ENCODE data around the gene RFX1. TPM values are rescaled to one million over a fixed set of nuclear protein-coding genes. Genes with fewer than 3 reads are reported as not detected.

RFX1 gene
- total and polyA plus RNA-seq, 2 of the 13 experiments (the other 11 are each of a cell fraction or from before 2014, with no cell fraction given): 1.1 to 1.3 TPM

DNA sequence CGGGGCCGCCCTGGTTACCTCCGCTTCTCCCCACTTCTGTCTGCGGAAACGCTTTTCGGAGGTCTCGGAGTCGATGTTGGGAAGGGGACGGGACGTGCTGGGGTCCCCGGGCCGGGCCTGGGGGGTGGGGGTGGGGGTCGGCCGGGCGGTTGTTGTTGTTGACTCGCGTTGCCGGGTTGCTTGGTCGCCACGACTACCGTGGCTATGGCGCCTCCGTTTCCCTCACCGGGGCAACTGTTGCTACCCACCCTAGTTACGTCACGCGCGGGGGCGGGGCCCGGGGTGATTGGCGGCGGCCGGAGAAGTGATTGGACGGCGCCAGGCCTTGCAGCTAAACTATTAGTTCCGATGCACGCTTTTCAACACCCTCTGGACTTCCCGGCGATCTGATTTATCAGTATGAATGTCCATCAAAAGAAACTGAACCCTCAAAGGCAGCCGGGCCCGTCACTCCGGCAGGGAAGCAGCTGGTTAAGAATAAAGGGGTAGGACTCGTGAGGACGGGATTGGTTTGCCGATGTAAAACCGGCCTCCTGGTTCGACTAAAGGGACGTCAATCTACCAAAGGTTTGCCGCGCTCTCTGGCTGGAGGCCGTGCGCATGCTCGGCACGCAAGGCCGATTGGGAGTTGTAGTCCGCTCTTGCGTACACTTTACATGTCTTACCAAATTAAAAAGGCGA is at the start of gene RFX1 (continued):
- TF ChIP-seq, protein P1, sequence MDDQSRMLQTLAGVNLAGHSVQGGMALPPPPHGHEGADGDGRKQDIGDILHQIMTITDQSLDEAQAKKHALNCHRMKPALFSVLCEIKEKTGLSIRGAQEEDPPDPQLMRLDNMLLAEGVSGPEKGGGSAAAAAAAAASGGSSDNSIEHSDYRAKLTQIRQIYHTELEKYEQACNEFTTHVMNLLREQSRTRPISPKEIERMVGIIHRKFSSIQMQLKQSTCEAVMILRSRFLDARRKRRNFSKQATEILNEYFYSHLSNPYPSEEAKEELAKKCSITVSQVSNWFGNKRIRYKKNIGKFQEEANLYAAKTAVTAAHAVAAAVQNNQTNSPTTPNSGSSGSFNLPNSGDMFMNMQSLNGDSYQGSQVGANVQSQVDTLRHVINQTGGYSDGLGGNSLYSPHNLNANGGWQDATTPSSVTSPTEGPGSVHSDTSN (CRISPR knock-in tag; IDR thresholded peaks at IDR 0.05; ENCODE audit: borderline replicate concordance): peak; percentile 98
- TF ChIP-seq ZNF629 (CRISPR knock-in tag; conservative IDR thresholded peaks at IDR 0.05): no peak
- TF ChIP-seq, protein P2, sequence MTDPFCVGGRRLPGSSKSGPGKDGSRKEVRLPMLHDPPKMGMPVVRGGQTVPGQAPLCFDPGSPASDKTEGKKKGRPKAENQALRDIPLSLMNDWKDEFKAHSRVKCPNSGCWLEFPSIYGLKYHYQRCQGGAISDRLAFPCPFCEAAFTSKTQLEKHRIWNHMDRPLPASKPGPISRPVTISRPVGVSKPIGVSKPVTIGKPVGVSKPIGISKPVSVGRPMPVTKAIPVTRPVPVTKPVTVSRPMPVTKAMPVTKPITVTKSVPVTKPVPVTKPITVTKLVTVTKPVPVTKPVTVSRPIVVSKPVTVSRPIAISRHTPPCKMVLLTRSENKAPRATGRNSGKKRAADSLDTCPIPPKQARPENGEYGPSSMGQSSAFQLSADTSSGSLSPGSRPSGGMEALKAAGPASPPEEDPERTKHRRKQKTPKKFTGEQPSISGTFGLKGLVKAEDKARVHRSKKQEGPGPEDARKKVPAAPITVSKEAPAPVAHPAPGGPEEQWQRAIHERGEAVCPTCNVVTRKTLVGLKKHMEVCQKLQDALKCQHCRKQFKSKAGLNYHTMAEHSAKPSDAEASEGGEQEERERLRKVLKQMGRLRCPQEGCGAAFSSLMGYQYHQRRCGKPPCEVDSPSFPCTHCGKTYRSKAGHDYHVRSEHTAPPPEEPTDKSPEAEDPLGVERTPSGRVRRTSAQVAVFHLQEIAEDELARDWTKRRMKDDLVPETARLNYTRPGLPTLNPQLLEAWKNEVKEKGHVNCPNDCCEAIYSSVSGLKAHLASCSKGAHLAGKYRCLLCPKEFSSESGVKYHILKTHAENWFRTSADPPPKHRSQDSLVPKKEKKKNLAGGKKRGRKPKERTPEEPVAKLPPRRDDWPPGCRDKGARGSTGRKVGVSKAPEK (CRISPR knock-in tag; IDR thresholded peaks at IDR 0.05; ENCODE audit: borderline replicate concordance): no peak
- TF ChIP-seq RBM22 (optimal IDR thresholded peaks at IDR 0.05; ENCODE audit: low read length): peak; percentile 100
- TF ChIP-seq, protein P3, sequence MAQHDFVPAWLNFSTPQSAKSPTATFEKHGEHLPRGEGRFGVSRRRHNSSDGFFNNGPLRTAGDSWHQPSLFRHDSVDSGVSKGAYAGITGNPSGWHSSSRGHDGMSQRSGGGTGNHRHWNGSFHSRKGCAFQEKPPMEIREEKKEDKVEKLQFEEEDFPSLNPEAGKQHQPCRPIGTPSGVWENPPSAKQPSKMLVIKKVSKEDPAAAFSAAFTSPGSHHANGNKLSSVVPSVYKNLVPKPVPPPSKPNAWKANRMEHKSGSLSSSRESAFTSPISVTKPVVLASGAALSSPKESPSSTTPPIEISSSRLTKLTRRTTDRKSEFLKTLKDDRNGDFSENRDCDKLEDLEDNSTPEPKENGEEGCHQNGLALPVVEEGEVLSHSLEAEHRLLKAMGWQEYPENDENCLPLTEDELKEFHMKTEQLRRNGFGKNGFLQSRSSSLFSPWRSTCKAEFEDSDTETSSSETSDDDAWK (CRISPR knock-in tag; IDR thresholded peaks at IDR 0.05): no peak
- TF ChIP-seq ZNF891 (CRISPR knock-in tag; IDR thresholded peaks at IDR 0.05): no peak
- no peak; the same call in none of the 2 replicates for TF ChIP-seq SALL2 (CRISPR knock-in tag; IDR thresholded peaks at IDR 0.05)
- TF ChIP-seq, protein P4, sequence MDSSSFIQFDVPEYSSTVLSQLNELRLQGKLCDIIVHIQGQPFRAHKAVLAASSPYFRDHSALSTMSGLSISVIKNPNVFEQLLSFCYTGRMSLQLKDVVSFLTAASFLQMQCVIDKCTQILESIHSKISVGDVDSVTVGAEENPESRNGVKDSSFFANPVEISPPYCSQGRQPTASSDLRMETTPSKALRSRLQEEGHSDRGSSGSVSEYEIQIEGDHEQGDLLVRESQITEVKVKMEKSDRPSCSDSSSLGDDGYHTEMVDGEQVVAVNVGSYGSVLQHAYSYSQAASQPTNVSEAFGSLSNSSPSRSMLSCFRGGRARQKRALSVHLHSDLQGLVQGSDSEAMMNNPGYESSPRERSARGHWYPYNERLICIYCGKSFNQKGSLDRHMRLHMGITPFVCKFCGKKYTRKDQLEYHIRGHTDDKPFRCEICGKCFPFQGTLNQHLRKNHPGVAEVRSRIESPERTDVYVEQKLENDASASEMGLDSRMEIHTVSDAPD (CRISPR knock-in tag; IDR thresholded peaks at IDR 0.05): no peak
- TF ChIP-seq, protein P5, sequence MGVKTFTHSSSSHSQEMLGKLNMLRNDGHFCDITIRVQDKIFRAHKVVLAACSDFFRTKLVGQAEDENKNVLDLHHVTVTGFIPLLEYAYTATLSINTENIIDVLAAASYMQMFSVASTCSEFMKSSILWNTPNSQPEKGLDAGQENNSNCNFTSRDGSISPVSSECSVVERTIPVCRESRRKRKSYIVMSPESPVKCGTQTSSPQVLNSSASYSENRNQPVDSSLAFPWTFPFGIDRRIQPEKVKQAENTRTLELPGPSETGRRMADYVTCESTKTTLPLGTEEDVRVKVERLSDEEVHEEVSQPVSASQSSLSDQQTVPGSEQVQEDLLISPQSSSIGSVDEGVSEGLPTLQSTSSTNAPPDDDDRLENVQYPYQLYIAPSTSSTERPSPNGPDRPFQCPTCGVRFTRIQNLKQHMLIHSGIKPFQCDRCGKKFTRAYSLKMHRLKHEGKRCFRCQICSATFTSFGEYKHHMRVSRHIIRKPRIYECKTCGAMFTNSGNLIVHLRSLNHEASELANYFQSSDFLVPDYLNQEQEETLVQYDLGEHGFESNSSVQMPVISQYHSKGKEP (CRISPR knock-in tag; IDR thresholded peaks at IDR 0.05): no peak
- no peak for TF ChIP-seq MTF2 (CRISPR knock-in tag; IDR thresholded peaks at IDR 0.05; ENCODE audit: borderline replicate concordance)
- no peak for TF ChIP-seq TCF7L2 (IDR thresholded peaks at IDR 0.05; ENCODE audit: low read depth, low read length)
- 0 out of 2 replicates have a peak, but pooled peaks have one; percentile 83 for TF ChIP-seq ZNF670 (CRISPR knock-in tag; IDR thresholded peaks at IDR 0.05; ENCODE audit: borderline replicate concordance)
- peak; percentile 98 for TF ChIP-seq TBX3 (IDR thresholded peaks at IDR 0.05; ENCODE audit: borderline replicate concordance)
- TF ChIP-seq, protein P6, sequence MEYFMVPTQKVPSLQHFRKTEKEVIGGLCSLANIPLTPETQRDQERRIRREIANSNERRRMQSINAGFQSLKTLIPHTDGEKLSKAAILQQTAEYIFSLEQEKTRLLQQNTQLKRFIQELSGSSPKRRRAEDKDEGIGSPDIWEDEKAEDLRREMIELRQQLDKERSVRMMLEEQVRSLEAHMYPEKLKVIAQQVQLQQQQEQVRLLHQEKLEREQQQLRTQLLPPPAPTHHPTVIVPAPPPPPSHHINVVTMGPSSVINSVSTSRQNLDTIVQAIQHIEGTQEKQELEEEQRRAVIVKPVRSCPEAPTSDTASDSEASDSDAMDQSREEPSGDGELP (IDR thresholded peaks at IDR 0.05; ENCODE audit: borderline replicate concordance, low read depth): peak; percentile 85
- TF ChIP-seq, protein P7, sequence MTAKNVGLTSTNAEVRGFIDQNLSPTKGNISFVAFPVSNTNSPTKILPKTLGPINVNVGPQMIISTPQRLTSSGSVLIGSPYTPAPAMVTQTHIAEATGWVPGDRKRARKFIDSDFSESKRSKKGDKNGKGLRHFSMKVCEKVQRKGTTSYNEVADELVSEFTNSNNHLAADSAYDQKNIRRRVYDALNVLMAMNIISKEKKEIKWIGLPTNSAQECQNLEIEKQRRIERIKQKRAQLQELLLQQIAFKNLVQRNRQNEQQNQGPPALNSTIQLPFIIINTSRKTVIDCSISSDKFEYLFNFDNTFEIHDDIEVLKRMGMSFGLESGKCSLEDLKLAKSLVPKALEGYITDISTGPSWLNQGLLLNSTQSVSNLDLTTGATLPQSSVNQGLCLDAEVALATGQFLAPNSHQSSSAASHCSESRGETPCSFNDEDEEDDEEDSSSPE (CRISPR knock-in tag; IDR thresholded peaks at IDR 0.05): peak; percentile 98
- TF ChIP-seq SP4 (CRISPR knock-in tag; IDR thresholded peaks at IDR 0.05): peak; percentile 34; the same call in 1 of the 2 replicates
- 0 out of 2 replicates have a peak, but pooled peaks have one; percentile 39 for TF ChIP-seq CEBPG (CRISPR knock-in tag; IDR thresholded peaks at IDR 0.05)
- TF ChIP-seq ZNF484 (CRISPR knock-in tag; IDR thresholded peaks at IDR 0.05; ENCODE audit: borderline replicate concordance, low read depth): no peak
